Panc1 (cell line): ENCODE results near the gene PRKAG2. TPM values are rescaled to one million over a fixed set of nuclear protein-coding genes. Genes with fewer than 3 reads are reported as not detected.

Experiments
- ATAC-seq: fragments of 200-7000 bp; cut with Tn5 transposase; 2 replicates; pipeline ENCODE4 v1.9.1; 2020; ENCODE audit warnings: mild to moderate bottlenecking, moderate library complexity
- BruUV-seq: library from RNA; stranded (reverse); fragments of 400-500 nt; replicated peaks from 2 replicates; lab custom pipeline; 2021; lab: Mats Ljungman, UMichigan
- CTCF ChIA-PET: fragments of 300-600 bp; sonication (Branson Sonifier 250); formaldehyde crosslinking; loops from one replicate; lab custom pipeline; 2022; ENCODE audit warnings: antibody characterized with exemption; lab: Charles Lee
- POLR2A ChIA-PET: fragments of 300-600 bp; sonication (Branson Sonifier 250); formaldehyde crosslinking; loops from one replicate; lab custom pipeline; 2022; ENCODE audit warnings: antibody characterized with exemption; lab: Charles Lee
- DNase-seq: peaks from one replicate; pipeline ENCODE4 v3.0.0-alpha.2; 2010; ENCODE audit warnings: low read depth, low spot score
- H3K27ac ChIP-seq: 2 replicates; pipeline ENCODE4 v1.5.1; 2011; ENCODE audit warnings: mild to moderate bottlenecking, low read length, inconsistent platforms
- H3K27me3 ChIP-seq: fragments of 200-500 bp; sonication (Bioruptor generic); 2 replicates; pipeline ENCODE4 v1.6.0; 2014; ENCODE audit warnings: low read length, inconsistent platforms; ENCODE audit not compliant: control insufficient read depth, insufficient read depth
- H3K36me3 ChIP-seq: fragments of 200-500 bp; sonication (Bioruptor generic); 2 replicates; pipeline ENCODE4 v1.5.1; 2014; ENCODE audit warnings: inconsistent platforms, mild to moderate bottlenecking, low read length, moderate library complexity; ENCODE audit not compliant: control insufficient read depth, insufficient read depth
- H3K4me1 ChIP-seq: 2 replicates; pipeline ENCODE4 v1.5.1; 2011; ENCODE audit warnings: inconsistent platforms, mild to moderate bottlenecking, low read length, moderate library complexity; ENCODE audit not compliant: control insufficient read depth, insufficient read depth
- H3K4me3 ChIP-seq, 2 experiments: 2 replicates each; pipeline ENCODE4 v1.5.1; 2011 to 2012; ENCODE audit warnings: low read depth in 2 of 2, low read length in 2 of 2, mild to moderate bottlenecking in 2 of 2, inconsistent platforms in 1 of 2, moderate library complexity in 1 of 2
- H3K9me3 ChIP-seq: fragments of 200-500 bp; sonication (Bioruptor generic); 2 replicates; pipeline ENCODE4 v1.5.1; 2014; ENCODE audit warnings: low read depth, mild to moderate bottlenecking, inconsistent platforms, low read length, moderate library complexity; ENCODE audit not compliant: control insufficient read depth, insufficient read depth
- POLR2AphosphoS5 ChIP-seq: IDR thresholded peaks from 2 replicates; pipeline ENCODE4 v1.6.1; 2012; ENCODE audit warnings: mild to moderate bottlenecking, low read depth, low read length, moderate library complexity
- REST ChIP-seq, 2 experiments: IDR thresholded peaks; 2 replicates each; pipeline ENCODE4 v1.6.1; 2011 to 2012; ENCODE audit warnings: low read depth in 2 of 2, control low read depth in 1 of 2, low read length in 1 of 2, mild to moderate bottlenecking in 1 of 2, moderate library complexity in 1 of 2; ENCODE audit not compliant: insufficient read depth in 1 of 2
- SIN3A ChIP-seq: IDR thresholded peaks from 2 replicates; pipeline ENCODE4 v1.6.1; 2012; ENCODE audit warnings: low read depth, mild to moderate bottlenecking, low read length, moderate library complexity, borderline replicate concordance; ENCODE audit not compliant: insufficient read depth
- TCF7L2 ChIP-seq: IDR thresholded peaks from 2 replicates; pipeline ENCODE4 v1.6.1; 2011; ENCODE audit warnings: mild to moderate bottlenecking, low read depth, low read length, inconsistent platforms
- in situ Hi-C: cut with HindIII; loops from 2 replicates; pipeline ENCODE4 v1.10.0; 2016; ENCODE audit warnings: low sequenced_read_pairs, low pct_unique_long_range_greater_than_20kb
- intact Hi-C: fragments of 100-400 bp; cut with micrococcal nuclease; formaldehyde crosslinking; loops from one replicate; pipeline ENCODE4 v1.10.0; 2022; ENCODE audit not compliant: unreplicated experiment
- total RNA-seq: library from RNA; stranded (reverse); gene quantifications from one replicate; pipeline ENCODE4 v1.2.1, GENCODE V29; 2021; ENCODE audit not compliant: unreplicated experiment
- TF ChIP-seq, protein P1 (sequence below): fragments of 450-650 bp; IDR thresholded peaks from 2 replicates; pipeline ENCODE4 v1.5.1; 2017; ENCODE audit warnings: mild to moderate bottlenecking

PRKAG2 gene
- total RNA-seq, 1 experiment from 2014 or later = 71.6 TPM

DNA sequence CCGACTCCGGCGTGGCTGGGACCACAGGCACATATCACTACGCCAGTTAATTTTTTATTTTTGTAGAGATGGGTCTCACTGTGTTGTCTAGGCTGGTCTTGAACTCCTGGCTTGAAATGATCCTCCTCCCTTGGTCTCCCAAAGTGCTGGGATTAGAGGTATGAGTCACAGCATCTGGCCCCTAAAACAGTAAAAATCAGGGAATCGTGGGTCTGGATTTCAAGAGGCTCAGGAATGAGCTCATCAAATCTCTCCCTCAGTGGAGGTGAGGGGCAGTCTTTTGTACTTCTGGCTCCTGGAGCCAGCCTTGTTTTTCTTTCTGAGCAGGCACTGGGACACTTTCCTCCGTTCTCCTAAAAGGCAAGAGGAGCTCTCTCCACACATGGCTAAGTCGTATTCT, 325.1 kb downstream of the PRKAG2 start:
- POLR2A ChIA-PET = no interaction called here
- Histone ChIP-seq H3K27me3 (no peaks in the 10 kb centered on the region), H3K4me3 (no peak overlapping the region), H3K9me3 (no peaks in the 10 kb centered on the region), H3K4me1 (0 out of 2 replicates have a peak, but pooled peaks cover 9% of the 10 kb centered on the region), H3K36me3 (no peaks in the 10 kb centered on the region), H3K27ac (no peak overlapping the region; the same call in 1 of the 2 replicates)
- DNase-seq (no peak), ATAC-seq (peak; percentile 13; the same call in 1 of the 2 replicates)
- BruUV-seq = no TSS peak
- in situ Hi-C loops (no loop called here), intact Hi-C loops (no loop called here)
- TF ChIP-seq REST (IDR thresholded peaks at IDR 0.05; ENCODE audit: insufficient read depth in 1 of 2, low read depth in 2 of 2, low read length in 1 of 2) (no peak), SIN3A (no peak), POLR2AphosphoS5 (no peak), TCF7L2 (no peak)
- TF ChIP-seq, protein P1, sequence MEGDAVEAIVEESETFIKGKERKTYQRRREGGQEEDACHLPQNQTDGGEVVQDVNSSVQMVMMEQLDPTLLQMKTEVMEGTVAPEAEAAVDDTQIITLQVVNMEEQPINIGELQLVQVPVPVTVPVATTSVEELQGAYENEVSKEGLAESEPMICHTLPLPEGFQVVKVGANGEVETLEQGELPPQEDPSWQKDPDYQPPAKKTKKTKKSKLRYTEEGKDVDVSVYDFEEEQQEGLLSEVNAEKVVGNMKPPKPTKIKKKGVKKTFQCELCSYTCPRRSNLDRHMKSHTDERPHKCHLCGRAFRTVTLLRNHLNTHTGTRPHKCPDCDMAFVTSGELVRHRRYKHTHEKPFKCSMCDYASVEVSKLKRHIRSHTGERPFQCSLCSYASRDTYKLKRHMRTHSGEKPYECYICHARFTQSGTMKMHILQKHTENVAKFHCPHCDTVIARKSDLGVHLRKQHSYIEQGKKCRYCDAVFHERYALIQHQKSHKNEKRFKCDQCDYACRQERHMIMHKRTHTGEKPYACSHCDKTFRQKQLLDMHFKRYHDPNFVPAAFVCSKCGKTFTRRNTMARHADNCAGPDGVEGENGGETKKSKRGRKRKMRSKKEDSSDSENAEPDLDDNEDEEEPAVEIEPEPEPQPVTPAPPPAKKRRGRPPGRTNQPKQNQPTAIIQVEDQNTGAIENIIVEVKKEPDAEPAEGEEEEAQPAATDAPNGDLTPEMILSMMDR = no peak
- CTCF ChIA-PET = no interaction called here

- H3K4me3 ChIP-seq = no peak overlapping the region
- in situ Hi-C loops = no loop called here
- H3K27me3 ChIP-seq = no peaks in the 10 kb centered on the region
- no peak for ATAC-seq
- BruUV-seq = no TSS peak
- 0 out of 2 replicates have a peak, but pooled peaks cover 9% of the 10 kb centered on the region for H3K4me1 ChIP-seq
- intact Hi-C loops = no loop called here
- no peak for DNase-seq
- no peak for TF ChIP-seq POLR2AphosphoS5
- TF ChIP-seq, protein P1 = no peak
- TF ChIP-seq SIN3A = no peak
- TF ChIP-seq TCF7L2 = no peak
- TF ChIP-seq REST (IDR thresholded peaks at IDR 0.05; ENCODE audit: insufficient read depth in 1 of 2, low read depth in 2 of 2, low read length in 1 of 2) = no peak
- POLR2A ChIA-PET = no interaction called here
- H3K9me3 ChIP-seq = no peaks in the 10 kb centered on the region
- H3K27ac ChIP-seq = 0 out of 2 replicates have a peak overlapping the region, but pooled peaks have one; percentile 13
- no peaks in the 10 kb centered on the region for H3K36me3 ChIP-seq
- CTCF ChIA-PET = no interaction called here
These were observed 326.1 kb downstream of the PRKAG2 start for GRCh38 chr7:151550656-151551286.
